GM19238 (cell line): Measurements from ENCODE around the gene CNNM1.
A peak's percentile ranks its signal among the peaks of the same experiment; 100 is the strongest.

Experiments used
- DNase-seq: peaks from one replicate; pipeline ENCODE4 v3.0.0; 2011; ENCODE audit warnings: low spot score; ENCODE audit not compliant: insufficient read length

Gene CNNM1

DNA sequence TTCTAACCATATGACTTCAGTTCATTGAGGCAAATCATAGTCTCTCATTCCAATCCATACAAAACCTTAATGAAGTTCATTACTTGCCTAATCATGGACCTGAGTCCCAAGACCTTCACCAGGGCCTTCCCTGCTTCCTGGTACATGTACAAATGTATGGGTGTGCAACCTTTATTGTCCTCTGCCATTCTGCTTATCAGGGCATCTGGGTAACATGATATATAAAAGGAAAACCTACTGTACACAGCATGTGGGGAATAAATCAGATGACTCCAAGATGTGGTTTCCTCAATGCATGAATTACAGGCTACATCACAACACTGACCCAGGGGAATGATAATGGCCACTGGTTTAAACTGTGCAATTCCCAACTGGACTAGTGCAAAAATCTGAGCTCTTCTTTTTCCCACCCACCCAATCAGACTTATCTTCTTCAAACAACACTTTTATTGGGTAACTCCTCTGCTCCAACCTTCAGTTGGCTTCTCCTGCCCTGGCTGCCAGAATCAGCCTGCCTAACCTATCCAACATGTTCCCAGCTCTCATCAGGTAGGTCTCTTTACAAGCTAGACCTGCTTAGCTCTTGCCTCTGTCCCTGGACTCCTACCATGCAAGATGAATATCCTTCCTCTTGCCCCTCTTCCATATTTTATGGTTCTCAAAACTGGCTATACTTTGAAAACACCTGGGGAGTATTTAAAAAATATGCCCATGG lies 89.9 kb downstream of the CNNM1 start:
- no peak for DNase-seq

DNA sequence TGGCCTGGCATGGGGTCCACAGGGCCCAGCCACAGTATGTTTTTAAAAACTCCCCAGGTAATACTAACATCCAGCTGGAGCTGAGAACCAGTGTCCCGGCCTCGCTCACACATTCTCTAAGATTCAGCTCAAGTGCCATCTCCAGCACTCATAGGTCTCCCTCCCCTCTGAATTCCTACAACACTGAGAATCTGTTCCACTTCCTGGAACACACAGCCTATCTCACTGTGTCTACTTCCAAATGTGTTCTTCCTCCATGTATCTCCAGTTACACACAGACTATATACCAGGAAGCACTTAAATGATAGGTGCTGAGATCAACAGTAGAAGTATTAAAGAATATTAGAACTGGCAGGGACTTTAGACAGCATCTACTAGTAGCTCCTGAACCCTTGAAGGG lies 90.5 kb downstream of the CNNM1 start:
- no peak for DNase-seq

DNA sequence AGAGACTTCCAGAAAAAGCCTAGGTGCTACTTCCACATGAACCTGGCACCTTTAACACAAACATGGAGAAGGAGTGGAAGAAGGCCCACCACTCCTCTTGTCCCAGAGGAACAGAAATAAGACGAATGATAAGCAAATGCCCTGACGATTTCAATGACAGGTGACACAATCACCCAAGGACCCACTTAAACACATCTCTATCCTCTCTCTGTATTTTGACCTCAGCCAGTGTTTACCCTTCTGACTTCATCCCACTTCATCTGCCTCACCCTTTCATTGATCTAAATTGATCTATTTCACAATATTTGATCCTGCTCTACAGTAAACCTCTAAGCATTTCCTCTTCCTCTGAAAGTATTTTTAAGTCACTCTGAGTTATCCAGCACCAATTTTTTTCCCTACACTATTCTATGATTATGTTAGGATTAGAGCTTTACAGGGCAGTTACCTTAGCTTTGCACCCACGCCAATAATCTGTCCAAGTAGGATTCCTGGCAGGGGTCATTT lies 92.1 kb downstream of the CNNM1 start:
- DNase-seq: no peak

DNA sequence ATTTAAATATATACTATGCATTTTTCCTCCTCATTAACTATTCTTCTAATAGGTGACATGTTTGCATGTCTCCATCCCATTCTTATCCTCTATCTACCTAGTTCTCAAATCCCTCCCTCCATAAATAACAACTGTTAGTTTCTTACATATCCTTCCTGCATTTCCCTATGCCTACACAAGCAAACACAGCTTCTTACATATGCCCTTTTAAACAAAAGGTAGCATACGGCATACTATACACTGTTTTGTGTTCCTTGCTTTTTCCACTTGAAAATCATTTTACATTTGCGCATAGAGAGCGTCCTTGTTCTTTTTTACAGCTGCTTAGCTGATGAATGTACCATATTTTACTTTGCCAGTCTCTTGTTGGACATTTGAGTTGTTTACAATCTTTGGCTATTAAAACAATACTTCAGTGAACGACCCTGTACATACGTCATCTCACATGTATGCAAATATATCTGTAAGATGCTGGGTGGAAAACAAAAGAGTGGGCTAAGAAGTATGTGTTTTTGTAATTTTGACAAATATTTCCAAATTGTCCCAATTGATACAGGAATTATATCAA lies 93.5 kb downstream of the CNNM1 start:
- no peak for DNase-seq

DNA sequence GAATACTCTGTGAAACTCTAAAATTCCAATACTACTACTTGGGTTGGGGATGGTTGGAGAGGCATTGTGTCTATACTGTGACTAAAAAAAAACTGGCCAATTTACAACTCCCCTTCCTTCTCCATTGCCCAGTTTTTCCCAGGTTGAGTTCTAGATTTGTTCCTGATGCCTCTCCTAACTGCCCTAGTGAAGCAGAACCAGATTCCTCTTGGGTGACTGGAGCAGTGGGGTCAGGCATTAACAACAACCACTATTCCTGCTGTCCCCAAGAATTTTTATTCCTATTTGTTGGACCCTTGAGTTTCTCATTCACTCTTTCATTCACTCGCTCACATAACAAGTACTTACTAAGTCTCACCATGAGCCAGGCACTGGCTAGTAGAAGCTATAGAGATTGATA lies 95.5 kb downstream of the CNNM1 start:
- DNase-seq: no peak

DNA sequence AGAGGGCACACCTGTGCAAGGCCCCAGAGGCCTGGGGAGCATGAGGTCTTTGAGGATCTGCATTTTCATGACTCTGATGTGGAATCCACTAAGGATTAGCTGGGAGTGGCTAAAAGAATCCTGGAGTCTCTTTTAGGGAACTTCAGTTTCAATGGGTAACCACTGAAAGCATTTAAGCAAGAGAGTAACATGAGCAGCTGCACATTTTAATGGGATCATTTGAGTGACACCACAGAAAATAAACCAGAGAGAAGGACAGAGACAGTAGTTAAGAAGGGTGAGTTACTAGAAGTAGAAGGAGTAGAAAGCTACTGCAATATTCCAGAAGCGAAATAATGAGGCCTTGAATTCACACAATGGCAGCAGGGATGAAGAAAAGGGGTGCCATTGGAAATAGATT lies 96.0 kb downstream of the CNNM1 start:
- DNase-seq: no peak

DNA sequence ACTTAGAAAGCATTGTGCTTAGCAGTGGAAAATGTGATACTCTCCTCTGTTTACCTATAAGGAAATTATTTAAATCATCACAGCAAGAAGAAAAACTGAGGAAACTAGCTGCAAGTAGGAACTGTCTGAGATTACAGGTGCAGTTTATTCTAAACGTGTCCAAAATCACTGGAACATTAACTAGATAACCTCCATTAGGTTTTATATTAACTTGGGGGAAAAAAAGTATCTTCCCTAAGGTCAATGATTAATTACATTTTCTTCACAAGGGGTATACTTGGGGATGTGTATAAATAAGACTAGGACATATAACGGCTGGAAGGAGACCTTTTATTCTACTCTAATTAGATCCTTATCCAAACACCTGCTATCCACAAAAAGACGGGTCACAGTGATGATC lies 97.5 kb downstream of the CNNM1 start:
- no peak for DNase-seq

GRCh38 chr10:99427566-99428190 lies 98.5 kb downstream of the CNNM1 start:
- DNase-seq: no peak

DNA sequence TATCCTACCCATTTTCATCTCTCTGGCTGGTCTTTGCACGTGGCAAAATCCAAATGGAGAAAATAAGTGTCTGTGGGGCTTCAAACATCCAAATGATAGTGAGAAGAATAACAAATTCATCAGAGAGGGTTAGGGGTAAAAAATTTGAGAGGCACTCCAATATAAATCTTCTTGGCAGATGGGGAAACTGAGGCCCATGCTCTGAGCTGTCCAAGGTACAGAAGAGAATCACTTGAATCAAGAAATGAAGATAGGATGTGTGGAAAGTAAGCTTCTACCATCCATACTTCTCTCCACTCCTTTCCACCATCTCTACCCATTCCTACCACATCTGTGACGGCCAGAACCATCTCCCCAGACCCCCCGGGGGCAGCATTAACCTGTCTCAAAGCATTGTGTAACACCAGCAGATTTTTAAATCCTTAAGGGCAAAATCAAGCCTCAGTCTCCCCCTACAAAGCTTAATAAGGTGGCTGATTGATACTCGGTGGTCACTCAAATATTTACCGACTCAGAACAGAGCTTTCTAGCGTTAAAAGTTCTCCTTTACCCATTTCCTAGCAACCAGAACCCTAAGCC lies 100.5 kb downstream of the CNNM1 start:
- no peak for DNase-seq

- no peak for DNase-seq
These were observed 100.9 kb downstream of the CNNM1 start for GRCh38 chr10:99430116-99430450.

GRCh38 chr10:99430451-99431189 lies 101.5 kb downstream of the CNNM1 start, which contains the start of gene GOT1:
Gene GOT1 (minus strand): TSS chr10:99430624. CDS start chr10:99430565, 59 bp downstream.
- peak; percentile 95 for DNase-seq

DNA sequence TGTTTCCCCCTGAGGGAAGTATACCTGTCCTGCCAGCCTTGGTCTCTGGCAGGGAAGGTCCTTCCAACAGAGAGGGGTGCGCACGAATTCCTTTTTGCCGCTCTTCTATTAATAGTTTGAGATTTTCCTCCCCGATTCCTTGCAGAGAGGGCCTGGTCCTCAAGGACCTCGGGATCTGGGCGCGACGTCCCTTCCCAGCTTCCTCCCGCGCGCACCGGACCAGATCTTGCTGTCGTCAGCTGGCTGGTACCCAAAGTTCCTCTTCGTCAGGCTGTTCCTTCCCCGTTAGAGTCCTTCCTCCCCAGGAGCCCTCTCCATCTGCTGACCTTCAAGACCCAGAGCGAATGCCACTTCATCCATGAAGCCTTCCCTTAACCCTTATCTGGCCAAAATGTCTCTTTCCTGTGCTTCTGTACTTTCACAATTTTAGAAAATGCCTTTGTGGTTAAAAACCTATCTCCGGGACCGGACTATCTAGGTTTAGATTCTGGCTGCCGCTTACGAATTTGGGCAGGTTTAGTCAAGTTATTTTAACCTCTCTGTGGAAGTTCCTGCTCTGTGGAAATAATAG lies 102.1 kb downstream of the CNNM1 start:
- no peak for DNase-seq

- DNase-seq: no peak
These were observed 102.9 kb downstream of the CNNM1 start for GRCh38 chr10:99432047-99432446.

- no peak for DNase-seq
These were observed 103.7 kb downstream of the CNNM1 start for GRCh38 chr10:99432881-99433280.

DNA sequence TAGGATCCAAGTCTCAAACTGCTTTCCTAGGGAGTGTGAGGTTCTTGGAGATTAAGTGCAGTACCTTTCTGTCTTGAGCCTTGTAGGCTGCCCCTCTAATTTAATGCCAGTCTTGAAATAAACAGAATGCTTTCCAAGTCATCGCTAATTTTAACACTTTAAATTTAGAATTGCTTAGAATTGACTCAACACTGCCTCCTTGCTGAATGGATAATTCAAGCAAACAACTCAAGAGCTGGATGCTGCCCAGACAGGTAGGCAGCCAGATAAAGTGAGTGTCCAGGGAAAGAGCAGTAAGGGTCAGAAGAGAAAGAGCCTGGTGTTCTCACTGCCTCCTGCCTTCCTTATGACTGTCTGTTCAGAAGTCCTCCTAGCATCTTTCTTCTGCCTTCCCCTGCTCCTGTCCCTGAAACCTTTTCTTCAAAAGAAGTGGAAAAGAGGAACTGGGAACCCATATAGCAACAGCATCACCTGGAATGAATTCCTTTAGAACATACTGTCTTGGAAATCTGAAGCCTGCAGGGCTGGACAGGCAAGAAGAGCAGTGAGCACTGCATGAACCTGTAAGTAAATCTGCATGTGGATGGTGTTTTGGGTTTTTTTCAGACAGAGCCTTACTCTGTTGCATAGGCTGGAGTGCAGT lies 104.3 kb downstream of the CNNM1 start:
- DNase-seq: no peak

DNA sequence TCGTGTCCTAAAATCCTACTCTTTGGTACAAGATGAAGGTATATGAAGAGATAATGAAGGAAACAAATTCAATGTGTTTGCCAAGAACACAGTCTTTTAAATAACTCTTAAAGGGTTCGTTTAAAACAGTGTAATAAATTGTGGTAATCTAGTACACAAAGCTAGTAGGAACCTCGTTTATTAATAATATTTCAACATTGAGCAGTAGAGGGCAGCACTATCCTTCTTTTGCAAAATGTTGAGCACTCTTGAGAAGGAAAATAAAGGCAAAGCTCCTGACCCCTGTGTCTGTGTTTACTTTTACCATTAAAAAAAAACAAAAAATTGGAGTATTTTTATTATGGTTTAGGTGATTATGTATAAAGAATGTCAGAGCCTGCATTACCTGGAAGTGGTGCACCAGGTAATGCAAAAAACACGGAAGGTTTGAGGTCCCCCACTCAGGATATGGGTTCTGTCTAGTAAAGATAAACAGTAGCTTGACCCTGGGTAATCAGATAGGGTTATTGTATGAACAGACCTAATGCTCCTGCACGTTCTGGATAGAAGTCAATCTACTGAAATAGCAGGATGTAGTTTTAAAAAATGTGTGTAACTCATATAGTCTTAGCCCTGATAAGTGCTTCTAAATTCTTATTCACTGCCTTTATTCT lies 107.0 kb downstream of the CNNM1 start:
- no peak for DNase-seq

- DNase-seq: no peak
These were observed 109.7 kb downstream of the CNNM1 start for GRCh38 chr10:99438890-99439289.

GRCh38 chr10:99442394-99442793 lies 113.2 kb downstream of the CNNM1 start:
- DNase-seq: no peak

- DNase-seq: no peak
These were observed 114.3 kb downstream of the CNNM1 start for GRCh38 chr10:99443500-99443899.
